ENCODE data around the gene GALNT9. TPM values are rescaled to one million over a fixed set of nuclear protein-coding genes. Genes with fewer than 3 reads are reported as not detected.
A peak's percentile ranks its signal among the peaks of the same experiment; 100 is the strongest.
"Not testable (repeated sequence)": the region's sequence is repeated elsewhere in the genome, so short reads cannot be mapped to it uniquely, and the experiment has no call there.

The GALNT9 gene
- total RNA-seq, 1 donor from 2014 or later, result not detected

DNA sequence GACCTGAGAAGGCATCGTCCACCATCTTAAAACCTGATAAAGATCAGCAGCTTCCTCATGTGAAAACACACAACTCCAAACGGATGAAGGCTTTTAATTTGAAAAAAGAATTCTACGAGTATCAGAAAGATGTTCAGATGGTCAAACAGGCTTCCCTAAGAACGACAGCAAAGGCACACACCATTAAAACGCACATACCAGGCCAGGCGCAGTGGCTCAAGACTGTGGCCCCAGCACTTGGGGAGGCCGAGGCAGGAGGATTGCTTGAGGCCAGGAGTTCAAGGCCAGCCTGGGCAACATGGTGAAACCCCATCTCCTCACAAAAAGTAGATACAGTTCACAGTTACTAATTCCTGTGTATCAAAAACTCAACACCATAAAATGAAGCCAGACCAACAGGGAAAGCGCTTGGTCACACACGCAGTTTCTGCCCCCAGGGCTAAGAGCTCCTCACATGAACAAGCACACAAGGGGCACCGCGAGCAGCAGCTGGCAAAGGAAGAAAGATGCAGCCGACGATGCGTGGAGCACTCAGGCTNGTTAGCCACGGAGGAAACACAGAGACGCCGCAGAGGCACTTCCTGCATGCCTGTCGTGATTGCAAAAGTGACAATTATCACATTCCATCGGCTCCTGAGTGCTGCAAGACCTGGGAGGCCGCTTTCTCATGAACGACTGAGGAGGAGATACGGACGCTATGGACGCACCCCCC lies 107.1 kb downstream of the GALNT9 start:
- TF ChIP-seq, protein P1, sequence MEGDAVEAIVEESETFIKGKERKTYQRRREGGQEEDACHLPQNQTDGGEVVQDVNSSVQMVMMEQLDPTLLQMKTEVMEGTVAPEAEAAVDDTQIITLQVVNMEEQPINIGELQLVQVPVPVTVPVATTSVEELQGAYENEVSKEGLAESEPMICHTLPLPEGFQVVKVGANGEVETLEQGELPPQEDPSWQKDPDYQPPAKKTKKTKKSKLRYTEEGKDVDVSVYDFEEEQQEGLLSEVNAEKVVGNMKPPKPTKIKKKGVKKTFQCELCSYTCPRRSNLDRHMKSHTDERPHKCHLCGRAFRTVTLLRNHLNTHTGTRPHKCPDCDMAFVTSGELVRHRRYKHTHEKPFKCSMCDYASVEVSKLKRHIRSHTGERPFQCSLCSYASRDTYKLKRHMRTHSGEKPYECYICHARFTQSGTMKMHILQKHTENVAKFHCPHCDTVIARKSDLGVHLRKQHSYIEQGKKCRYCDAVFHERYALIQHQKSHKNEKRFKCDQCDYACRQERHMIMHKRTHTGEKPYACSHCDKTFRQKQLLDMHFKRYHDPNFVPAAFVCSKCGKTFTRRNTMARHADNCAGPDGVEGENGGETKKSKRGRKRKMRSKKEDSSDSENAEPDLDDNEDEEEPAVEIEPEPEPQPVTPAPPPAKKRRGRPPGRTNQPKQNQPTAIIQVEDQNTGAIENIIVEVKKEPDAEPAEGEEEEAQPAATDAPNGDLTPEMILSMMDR (IDR thresholded peaks at IDR 0.05; ENCODE audit: insufficient read depth, low read length, severe bottlenecking), result no peak
- peak; percentile 6 for DNase-seq (ENCODE audit: low read depth)
- H3K4me3 ChIP-seq (ENCODE audit: low read depth, low read length), result no peak overlapping the region
- no peaks in the 10 kb centered on the region for H3K36me3 ChIP-seq (ENCODE audit: control insufficient read depth, insufficient read depth, low read length)
- no peak for FAIRE-seq
- no peaks in the 10 kb centered on the region for H3K27me3 ChIP-seq (ENCODE audit: control insufficient read depth, insufficient read depth, low read length)

DNA sequence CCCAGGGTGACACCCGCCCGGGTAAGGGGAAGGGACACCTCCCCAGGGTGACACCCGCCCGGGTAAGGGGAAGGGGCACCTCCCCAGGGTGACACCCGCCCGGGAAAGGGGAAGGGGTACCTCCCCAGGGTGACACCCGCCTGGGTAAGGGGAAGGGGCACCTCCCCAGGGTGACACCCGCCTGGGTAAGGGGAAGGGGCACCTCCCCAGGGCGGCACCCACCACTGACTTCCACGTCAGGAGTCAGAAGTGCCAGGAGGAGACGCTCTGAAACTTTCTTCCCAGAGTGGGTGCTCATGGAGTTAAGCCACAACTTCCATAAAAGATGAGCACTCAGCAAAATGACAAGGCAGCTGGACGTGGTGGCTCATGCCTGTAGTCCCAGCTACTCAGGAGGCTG lies 109.6 kb downstream of the GALNT9 start:
- H3K27me3 ChIP-seq (ENCODE audit: control insufficient read depth, insufficient read depth, low read length); H3K36me3 ChIP-seq (ENCODE audit: control insufficient read depth, insufficient read depth, low read length); DNase-seq (ENCODE audit: low read depth); H3K4me3 ChIP-seq (ENCODE audit: low read depth, low read length); FAIRE-seq: not testable (repeated sequence)

DNA sequence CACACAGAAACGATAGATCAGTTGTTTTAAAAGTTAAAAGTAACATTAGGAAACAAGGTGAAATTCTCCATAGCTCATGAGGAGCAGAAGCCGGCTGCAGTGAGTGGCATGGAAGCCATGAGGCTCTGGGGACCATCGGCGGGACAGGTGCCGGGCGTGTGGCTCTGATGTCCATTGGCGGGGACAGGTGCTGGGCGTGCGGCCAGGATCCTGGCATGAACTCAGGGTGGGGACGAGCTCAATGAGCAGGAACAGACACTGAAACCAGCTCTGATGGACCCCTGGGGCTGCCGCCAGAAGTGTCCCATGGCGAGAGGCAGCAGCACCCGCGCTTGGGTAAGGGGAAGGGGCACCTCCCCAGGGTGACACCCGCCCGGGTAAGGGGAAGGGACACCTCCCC lies 110.1 kb downstream of the GALNT9 start:
- H3K4me3 ChIP-seq (ENCODE audit: low read depth, low read length), result no peak overlapping the region
- no peak for FAIRE-seq
- no peaks in the 10 kb centered on the region for H3K27me3 ChIP-seq (ENCODE audit: control insufficient read depth, insufficient read depth, low read length)
- no peaks in the 10 kb centered on the region for H3K36me3 ChIP-seq (ENCODE audit: control insufficient read depth, insufficient read depth, low read length)
- TF ChIP-seq, protein P1 (IDR thresholded peaks at IDR 0.05; ENCODE audit: insufficient read depth, low read length, severe bottlenecking), result no peak
- no peak for DNase-seq (ENCODE audit: low read depth)

DNA sequence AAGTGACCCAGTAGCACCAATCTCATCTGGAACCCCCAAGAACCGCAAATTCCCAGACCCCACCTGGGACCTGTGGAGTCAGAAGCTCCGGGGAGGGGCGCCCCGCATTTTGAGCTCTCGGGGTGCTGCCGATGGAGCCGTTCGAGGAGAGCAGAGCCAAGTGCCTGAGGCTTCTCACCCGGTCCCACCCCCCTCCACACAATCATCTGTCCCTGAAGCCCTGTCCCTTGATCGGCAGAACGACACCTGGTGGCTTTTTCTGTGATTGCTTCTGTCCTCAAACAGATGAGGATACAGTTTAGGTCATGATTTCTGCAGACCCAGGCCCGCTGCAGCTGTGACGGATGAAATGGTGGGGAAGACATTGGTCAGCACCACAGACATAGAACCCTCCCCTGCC lies 110.5 kb downstream of the GALNT9 start:
- H3K27me3 ChIP-seq (ENCODE audit: control insufficient read depth, insufficient read depth, low read length), result no peaks in the 10 kb centered on the region
- FAIRE-seq, result no peak
- no peak overlapping the region for H3K4me3 ChIP-seq (ENCODE audit: low read depth, low read length)
- TF ChIP-seq, protein P1 (IDR thresholded peaks at IDR 0.05; ENCODE audit: insufficient read depth, low read length, severe bottlenecking), result no peak
- no peaks in the 10 kb centered on the region for H3K36me3 ChIP-seq (ENCODE audit: control insufficient read depth, insufficient read depth, low read length)
- no peak for DNase-seq (ENCODE audit: low read depth)

DNA sequence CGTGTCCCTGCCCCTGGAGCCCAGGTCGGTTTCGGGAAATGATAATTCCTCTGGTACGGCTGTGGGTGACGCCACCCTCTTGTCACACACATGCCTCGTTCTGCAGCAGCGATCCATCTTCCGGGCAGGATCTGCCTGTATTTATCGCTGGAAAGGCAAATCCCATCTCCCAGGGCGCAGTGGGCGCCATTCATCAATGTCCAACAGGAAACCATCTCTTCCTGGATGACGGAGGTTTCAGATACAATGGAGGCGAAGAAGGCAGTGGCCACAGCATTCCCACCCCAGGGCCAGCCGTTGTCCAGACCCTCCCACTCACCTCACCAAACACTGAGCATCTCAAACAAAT lies 110.9 kb downstream of the GALNT9 start:
- no peak for FAIRE-seq
- TF ChIP-seq, protein P1 (IDR thresholded peaks at IDR 0.05; ENCODE audit: insufficient read depth, low read length, severe bottlenecking), result no peak
- Histone ChIP-seq H3K4me3 (ENCODE audit: low read depth, low read length) (no peak overlapping the region), H3K27me3 (ENCODE audit: control insufficient read depth, insufficient read depth, low read length) (no peaks in the 10 kb centered on the region), H3K36me3 (ENCODE audit: control insufficient read depth, insufficient read depth, low read length) (no peaks in the 10 kb centered on the region)
- DNase-seq (ENCODE audit: low read depth), result no peak

DNA sequence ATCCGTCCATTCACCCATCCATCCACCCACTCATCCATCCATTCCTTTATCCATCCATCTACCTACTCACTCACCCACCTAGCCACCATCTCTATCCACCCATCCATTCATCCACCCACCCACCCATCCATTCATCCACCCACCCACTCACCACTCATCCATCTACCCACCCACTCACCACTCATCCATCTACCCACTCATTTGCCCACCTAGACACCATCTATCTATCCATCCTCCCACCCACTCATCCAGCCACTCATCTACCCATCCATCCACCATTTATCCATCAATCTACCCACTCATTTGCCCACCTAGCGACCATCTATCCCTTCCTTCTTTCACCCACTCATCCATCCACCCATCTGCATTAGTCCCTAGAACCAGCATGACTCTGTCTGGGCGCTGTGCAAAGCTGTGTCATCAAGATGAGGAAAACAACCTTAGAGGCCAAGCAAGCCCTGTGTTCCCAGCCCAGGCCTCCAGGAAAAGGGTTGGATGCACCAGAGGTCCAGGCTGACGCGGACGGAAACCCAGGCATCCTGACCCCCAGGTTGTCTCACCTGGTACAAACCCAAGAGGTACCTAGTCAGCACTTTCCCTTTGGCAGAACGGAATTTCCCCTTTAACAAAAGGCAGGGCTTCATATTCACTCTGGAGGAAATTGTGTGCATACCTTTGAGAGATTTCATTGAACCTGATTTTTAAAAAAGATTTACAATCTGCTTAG lies 111.4 kb downstream of the GALNT9 start:
- FAIRE-seq (no peak), DNase-seq (ENCODE audit: low read depth) (no peak)
- no peaks in the 10 kb centered on the region for H3K27me3 ChIP-seq (ENCODE audit: control insufficient read depth, insufficient read depth, low read length)
- H3K36me3 ChIP-seq (ENCODE audit: control insufficient read depth, insufficient read depth, low read length), result no peaks in the 10 kb centered on the region
- TF ChIP-seq, protein P1 (IDR thresholded peaks at IDR 0.05; ENCODE audit: insufficient read depth, low read length, severe bottlenecking), result no peak
- no peak overlapping the region for H3K4me3 ChIP-seq (ENCODE audit: low read depth, low read length)
